Effector CD8-positive, alpha-beta T cell (primary cell): ENCODE measurements around the gene IGF2R.
"Not testable (repeated sequence)": the region's sequence is repeated elsewhere in the genome, so short reads cannot be mapped to it uniquely, and the experiment has no call there.

Experiments
- DNase-seq: peaks from one replicate; lab custom pipeline; 2025; lab: John Stamatoyannopoulos, UW

Gene IGF2R

DNA sequence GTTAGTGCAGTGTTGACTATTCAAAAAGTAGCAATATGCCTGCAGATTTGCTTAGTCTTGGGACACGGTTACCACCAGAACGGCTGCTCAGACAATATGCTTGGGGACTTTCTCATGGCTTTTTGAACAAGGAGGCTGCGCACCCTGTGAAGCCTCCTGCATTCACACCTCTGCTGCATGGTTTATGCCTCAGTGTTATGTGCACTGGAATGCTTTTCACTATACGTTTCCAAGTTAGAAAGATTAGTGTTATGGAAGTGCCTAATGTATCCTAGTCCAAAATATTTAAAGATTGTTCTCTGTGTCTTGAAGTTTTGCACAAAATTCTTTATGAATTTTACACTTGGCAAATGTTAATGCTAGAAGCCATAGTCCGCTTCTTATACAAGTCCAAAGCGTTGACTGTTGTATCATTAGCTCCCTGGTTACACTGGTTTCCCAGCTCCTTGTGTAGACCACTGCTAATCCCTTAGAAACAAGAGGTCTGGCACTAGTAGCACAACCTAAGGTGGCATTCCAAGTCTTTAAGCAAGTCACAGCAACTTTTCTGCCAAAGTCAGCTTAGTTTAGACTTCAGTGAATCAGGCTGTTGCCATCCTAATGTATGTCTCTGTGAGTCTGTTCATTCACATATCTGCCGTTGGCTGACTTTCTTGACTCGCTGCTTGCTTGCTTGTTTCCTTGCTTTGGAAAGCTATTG, 126.4 kb downstream of the IGF2R start:
- no peak for DNase-seq

DNA sequence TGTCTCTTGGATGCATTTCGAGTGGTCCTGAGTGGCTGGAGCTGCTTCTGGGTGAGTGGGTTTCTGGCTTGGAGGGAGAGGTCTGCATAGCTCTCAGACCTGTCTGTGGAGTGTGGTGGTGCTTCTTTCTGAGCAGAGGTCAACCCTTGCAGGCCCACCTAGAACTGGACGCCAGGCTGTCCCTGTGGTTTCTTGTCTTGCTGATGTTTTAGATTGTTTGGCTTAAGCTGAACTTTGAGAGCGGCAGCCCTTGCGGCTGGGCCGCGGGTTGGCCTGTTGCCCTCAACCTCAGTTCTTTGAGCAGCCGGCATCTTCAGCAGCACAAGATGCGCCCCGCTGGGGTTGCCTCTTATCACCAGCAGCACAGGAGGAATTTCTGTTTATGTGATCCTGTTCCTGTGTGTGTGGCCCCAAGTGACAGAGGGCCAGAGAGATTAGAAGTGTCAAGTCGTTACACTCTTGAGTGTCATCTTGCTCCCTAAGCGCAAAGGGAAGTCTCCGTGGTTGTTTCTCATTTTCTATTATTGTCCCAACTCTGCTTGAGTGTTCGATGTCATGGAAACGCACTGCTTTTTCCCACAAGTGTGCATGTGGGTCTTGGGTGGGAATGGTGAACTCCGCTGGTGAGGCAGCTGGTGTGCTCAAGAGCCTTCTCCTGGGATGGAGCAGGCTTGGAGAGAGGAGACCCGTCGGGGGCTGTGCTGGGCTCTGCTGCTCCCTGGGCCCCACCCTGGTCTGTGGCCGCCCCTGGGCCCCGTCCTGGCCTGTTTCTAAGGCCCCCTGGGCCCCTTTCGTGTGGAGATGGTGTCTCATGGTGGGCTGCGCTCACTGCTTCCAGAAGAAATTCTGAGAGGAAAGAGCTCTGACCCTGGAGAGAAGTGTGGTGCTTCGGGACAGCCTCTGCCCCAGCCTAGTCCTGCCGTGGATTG, 132.7 kb downstream of the IGF2R start:
- DNase-seq = no peak

DNA sequence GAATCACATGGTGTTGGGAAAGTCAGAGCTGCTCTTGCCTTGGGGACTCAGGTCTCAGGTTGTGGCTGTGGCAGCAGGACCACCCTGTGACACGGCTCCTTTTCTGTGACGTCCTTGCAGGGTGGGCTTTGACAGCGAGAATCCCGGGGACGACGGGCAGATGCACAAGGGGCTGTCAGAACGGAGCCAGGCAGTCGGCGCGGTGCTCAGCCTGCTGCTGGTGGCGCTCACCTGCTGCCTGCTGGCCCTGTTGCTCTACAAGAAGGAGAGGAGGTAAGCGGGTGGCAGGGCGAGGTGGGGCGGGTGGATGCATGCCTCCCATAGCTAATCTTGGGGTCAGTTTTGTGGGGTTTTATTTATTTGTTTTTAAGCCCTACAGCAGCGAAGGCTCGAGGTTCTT, 133.5 kb downstream of the IGF2R start:
- no peak for DNase-seq

DNA sequence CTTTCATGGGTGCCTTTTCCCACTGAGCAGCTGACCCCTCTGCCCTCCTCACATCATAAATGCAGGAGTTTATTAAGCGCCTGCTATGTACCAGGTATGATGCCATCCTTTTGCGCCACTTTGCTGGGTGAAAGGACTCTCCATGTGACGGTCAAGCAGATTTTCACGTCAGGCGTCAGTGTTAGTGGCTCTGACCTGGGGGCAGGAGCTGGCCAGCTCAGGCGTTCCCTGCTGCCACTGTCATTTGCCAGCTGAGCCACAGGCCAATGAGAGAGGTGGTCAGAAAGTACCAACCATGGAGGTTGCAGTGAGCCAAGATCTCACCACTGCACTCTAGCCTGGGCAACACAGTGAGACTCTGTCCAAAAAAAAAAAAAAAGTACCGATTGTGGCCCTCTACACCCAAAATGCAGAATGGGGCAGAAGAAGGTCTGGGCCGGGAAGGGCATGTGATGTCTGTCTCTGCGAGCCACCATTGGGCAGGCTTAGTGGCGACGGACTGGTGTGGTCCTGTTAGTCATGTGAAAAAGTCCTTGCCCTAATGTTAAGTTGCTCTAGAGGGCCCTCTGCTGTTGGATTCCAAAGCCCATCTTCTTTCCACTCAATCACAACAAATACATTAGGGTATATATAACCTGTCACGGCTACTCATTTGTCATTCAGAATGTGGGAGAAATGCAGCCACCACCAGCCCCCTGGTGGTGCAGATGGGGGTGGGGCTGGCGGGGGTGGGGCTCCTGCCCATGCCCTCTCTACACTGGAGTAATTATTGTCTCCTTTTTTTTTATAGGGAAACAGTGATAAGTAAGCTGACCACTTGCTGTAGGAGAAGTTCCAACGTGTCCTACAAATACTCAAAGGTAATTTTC, 134.3 kb downstream of the IGF2R start:
- DNase-seq = no peak

DNA sequence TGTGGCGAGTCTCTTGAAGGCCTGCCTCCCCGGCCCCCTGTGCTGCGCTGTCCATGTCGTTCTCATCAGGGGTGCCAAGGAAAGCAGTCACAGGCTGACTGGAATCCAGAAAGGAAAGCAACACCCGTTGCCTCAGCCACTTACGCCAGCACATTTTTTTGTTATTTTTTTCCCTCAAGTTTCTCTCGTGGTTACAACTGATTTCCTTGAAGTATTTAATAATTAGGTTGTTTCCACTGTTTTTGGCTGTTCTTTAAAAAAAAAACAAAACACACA, 134.9 kb downstream of the IGF2R start:
- no peak for DNase-seq

DNA sequence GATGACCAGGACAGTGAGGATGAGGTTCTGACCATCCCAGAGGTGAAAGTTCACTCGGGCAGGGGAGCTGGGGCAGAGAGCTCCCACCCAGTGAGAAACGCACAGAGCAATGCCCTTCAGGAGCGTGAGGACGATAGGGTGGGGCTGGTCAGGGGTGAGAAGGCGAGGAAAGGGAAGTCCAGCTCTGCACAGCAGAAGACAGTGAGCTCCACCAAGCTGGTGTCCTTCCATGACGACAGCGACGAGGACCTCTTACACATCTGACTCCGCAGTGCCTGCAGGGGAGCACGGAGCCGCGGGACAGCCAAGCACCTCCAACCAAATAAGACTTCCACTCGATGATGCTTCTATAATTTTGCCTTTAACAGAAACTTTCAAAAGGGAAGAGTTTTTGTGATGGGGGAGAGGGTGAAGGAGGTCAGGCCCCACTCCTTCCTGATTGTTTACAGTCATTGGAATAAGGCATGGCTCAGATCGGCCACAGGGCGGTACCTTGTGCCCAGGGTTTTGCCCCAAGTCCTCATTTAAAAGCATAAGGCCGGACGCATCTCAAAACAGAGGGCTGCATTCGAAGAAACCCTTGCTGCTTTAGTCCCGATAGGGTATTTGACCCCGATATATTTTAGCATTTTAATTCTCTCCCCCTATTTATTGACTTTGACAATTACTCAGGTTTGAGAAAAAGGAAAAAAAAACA, 136.1 kb downstream of the IGF2R start:
- DNase-seq = no peak

DNA sequence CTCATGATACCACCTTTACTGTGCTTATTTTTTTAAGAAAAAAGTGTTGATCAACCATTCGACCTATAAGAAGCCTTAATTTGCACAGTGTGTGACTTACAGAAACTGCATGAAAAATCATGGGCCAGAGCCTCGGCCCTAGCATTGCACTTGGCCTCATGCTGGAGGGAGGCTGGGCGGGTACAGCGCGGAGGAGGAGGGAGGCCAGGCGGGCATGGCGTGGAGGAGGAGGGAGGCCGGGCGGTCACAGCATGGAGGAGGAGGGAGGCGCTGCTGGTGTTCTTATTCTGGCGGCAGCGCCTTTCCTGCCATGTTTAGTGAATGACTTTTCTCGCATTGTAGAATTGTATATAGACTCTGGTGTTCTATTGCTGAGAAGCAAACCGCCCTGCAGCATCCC, 137.1 kb downstream of the IGF2R start:
- DNase-seq = no peak

DNA sequence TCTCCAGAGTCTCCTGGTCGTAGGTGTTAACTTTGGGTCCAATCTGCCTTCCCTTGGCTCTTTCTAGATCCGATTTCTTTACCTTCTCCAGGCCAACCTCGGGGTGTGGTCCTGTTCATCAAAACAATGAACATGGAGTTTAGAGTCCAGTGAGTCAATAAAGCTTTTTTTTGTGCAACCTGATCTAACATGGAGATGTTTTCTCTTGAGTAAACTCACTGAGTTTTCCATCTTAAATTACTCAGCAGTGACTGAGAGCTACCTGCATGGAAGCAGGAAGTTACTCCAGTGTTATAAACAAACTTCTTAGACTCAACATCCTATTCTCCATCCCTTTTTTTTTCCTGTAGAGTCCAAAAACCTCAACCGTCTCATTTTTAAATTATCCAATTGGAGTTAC, 137.8 kb downstream of the IGF2R start:
- DNase-seq = no peak

DNA sequence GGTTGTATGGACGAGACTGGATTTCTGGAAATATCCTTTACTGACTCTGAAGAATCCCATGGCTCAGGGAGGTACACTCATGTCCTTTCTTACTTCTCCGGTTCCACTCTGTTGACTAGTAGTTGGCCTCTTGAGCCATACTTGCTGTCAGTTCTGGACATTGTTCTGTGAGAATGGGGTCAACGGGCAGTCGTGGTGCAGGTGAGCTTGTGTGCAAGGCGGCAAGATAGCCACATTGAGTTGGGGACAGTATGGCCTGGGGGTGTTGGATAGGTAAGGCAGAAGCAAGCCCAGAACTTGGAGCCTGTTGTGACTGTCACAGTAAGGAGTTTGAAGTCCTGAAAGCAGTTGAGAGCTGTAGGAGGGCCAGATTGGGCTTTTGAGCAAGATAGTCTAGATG, 139.2 kb downstream of the IGF2R start:
- DNase-seq = no peak

DNA sequence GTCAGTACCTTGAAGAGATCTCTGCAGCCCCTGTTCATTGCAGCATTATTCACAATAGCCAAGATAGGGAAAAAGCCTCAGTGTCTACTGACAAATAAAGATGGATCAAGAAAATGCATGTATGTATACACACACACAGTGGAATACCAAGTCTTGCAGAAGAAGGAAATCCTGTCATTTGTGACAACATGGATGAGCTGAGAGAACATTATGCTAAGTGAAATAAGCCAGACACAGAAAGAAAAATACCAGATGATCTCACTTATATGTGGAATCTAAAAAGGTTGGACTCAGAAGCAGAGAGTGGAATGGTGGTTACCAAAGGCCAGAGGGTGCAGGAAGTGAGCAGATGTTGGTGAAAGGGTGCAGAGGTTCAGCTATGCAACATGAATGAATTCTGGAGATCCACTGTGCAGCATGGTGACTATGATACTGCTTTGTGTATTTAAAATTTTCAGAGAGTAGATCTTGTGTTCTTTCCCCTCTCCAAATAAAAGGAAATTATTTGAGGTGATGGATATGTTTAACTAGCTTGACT, 141.8 kb downstream of the IGF2R start:
- DNase-seq = no peak

DNA sequence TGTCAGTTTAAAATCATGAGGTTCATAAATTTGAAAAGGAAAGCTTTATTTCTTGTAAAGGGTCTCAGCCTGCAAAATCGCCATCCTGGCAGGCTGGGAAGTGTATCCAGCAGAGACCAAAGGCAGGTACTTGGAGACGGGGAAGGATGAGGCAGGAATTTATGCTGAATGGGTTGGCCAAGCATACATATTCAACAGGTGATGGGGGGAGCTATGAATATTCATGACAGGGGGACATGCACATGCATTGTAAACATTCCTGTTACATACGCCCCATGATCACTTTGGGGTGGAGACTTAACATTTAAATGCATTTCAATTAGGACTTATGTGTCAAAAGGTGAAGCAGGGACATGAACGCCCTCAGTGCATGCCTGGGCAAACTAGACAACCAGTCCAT, 142.9 kb downstream of the IGF2R start:
- no peak for DNase-seq

DNA sequence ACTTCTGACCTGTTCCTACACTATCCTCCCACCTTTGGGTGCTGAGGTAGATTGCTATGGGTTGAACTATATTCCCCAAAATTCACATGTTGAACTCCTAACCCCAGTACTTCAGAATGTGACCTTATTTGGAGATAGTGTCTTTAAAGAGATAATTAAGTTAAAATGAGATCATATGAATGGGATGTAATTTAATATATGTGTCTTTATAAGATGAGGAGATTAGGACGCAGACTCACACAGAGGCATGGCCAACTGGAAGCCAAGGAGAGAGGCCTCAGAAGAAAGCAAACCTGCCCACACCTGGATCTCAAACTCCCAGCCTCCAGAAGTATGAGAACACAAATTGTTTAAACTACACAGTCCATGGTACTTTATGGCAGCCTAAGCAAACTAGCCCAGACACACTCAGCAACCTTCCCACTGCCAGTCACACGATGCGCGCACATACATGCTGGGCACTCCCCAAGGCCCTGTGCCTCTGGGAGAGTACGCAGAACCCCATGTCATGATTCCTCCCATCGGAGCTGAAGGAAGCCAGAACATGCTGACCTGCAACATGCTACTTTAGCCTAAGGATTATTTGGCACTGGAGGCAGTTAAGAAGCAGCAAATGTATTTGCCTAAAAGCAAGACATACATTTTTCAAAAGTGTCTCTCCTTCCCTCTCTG, 143.9 kb downstream of the IGF2R start:
- DNase-seq = no peak

DNA sequence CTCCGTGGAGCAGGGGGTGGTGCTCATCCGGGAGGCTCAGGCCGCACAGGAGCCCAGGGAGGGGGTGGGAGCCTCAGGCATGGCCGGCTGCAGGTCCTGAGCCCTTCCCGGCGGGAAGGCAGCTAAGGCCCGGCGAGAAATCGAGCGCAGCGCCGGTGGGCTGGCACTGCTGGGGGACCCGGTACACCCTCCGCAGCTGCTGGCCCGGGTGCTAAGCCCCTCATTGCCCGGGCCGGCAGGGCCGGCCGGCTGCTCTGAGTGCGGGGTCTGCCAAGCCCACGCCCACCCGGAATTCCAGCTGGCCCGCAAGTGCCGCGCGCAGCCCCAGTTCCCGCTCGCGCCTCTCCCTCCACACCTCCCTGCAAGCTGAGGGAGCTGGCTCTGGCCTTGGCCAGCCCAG, 145.7 kb downstream of the IGF2R start:
- not testable (repeated sequence) for DNase-seq

DNA sequence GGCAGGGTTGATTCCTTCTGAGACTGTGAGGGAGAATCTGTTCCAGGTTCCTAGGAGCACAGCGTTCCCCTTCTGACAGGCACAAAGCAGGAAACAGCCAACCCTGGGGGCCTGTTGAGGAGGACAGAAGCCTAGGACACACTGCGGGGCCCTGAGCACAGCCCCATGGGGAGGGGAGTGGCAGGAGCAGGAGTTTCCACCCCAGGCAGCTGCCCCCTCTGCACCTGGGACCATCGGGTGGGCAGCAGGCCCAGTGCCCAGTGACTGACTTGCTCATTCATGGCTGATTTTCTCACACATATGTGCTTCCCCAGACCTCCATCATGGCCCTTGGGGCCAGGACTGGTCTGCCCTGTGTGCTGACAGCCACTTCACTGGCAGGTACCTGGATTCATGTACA, 146.5 kb downstream of the IGF2R start:
- no peak for DNase-seq

DNA sequence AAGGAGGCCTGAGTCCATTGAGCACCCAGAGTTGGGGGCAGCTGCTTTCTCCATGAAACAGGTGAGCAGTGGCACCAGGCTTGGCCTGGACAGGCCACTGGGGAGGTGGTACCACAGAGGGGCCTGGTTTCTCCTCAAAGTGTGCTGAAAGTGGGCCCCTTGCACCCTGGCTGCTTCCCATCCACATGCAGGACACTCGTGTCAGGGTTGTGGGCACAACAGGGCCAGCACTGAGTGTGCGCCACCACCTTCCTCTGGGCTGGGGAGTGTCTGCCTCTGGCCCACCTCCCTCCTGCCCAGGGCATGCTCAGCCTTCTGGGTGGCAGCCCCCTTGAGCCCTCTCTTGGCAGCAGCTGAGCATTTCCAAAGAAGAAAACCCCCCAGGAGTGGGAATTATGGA, 147.5 kb downstream of the IGF2R start:
- no peak for DNase-seq

DNA sequence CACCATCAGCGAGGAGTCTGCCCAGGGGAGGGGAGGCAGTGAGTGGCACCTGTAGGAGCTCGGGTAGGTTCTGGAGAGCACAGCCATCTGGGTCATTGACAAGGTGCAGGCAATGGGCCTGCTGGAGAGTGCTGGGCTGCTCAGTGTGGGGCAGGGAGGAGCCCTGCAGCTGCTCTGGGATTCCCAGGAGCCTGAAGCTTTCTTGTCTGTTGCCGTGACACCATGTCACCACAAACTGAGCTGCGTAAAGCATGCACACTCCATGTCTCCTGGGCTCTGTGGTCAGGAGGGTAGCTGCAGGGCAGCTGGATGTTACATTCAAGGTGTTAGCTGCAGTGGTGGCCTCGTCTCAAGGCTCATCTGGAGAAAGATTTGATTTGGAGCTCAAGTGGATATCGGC, 148.3 kb downstream of the IGF2R start:
- DNase-seq = no peak

DNA sequence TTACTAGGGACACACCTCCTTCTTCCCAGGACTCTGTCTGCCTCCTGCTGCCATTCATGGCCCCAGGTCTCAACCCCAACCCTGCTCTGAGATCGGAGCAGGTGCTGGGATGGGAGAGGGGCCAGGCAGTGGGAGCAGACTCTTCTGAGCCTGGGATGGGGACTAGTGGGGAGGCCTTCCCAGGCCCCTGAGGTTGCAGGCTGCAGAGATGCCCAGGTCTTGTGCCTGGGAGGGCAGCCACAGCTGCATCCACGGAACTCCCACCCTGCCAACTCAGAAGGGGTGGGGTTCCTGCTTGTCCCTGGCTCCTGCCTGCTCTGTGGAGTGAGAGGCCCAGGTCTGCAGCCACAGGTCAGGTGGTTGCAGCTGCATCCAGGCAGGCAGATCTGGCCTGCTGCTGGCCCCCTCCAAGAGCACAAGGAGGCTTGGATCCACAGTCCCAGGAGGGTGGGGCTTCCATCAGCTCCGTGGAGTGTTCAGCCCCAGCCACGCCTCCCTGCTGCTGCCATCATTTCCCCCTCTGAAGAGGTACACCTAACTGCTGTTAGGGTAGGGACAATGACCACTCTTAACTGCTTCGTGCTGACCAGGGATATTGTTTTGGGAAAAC, 149.8 kb downstream of the IGF2R start:
- DNase-seq = no peak

DNA sequence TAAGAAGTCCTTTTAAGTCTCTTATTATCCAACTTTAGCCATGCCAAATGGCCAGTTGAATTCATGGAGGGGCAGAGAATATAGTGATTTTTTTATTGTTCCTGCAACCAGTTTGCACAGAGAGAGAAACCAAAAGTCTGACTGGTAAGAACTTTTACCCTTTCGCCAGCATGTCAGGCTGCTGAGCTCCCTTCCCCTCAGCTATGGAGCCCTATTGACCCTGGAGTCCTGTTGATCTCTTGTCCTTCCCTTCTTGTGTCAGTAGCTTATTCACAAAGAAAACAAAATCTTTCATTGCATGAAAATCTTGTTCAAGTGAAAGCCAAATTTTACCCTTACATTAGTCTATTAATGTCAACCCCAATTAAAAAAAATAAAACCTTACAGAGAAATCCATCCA, 151.2 kb downstream of the IGF2R start:
- DNase-seq = no peak

DNA sequence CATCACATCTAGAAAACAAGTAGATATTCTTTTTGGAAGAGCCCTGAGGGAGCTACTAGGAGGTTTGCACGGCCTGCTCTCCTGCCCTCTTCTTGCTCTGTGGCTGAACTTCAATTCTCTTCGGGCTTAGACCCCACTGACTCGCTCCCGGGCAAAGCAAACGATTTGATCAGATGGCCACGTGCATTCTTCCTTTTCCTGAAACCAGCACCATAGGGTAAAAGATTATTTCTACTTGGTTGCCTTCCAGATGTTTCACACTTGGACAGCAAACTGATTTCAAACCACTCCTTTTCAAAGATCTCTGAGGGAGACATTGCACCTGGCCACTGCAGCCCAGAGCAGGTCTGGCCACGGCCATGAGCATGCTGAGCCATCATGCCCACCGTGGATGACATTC, 152.7 kb downstream of the IGF2R start, which contains the start of gene SLC22A1:
TSS of gene SLC22A1 (plus strand) at position 258 of the 400 bp plus-strand sequence. CDS start at position 379, 121 bp downstream.
- no peak for DNase-seq

DNA sequence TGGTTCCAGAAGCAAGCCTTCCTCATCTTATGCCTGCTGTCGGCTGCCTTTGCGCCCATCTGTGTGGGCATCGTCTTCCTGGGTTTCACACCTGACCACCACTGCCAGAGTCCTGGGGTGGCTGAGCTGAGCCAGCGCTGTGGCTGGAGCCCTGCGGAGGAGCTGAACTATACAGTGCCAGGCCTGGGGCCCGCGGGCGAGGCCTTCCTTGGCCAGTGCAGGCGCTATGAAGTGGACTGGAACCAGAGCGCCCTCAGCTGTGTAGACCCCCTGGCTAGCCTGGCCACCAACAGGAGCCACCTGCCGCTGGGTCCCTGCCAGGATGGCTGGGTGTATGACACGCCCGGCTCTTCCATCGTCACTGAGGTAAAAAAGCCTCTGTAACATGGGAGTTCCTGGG, 153.1 kb downstream of the IGF2R start:
- no peak for DNase-seq

DNA sequence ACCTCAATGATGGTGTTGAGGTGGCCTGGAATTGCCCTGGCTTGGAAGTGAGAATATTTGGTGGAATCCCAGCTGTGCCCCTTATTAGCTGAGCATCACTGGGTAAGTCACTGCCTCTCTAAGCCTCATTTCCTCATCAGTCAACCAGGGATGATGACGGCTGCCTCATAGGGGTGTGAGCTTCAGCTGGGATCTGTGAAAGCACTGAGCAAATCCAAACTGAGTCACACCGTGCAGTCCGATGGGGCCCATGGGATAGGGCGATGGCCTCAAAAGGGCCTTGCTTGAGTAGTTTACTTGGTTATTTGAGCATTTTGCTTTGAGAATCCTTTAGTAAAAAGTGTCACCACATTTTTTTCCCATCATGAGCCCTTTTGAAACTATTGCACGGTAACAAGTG, 153.9 kb downstream of the IGF2R start:
- no peak for DNase-seq
